H1 (cell line): ENCODE measurements around the gene EYA2. TPM values are rescaled to one million over a fixed set of nuclear protein-coding genes. Genes with fewer than 3 reads are reported as not detected.

Experiments
- CTCF ChIA-PET: fragments of 300-600 bp; sonication (Branson Sonifier 250); formaldehyde crosslinking; loops from one replicate; lab custom pipeline; 2021; ENCODE audit not compliant: partially characterized antibody; lab: Charles Lee
- POLR2A ChIA-PET: fragments of 300-600 bp; sonication (Branson Sonifier 250); formaldehyde crosslinking; loops from one replicate; lab custom pipeline; 2021; ENCODE audit warnings: inconsistent platforms; ENCODE audit not compliant: partially characterized antibody; lab: Charles Lee
- DNase-seq, 2 experiments: peaks; one replicate each; pipeline versions ENCODE4 v3.0.0 to v3.0.0-alpha.2; 2010 to 2022; ENCODE audit warnings: low spot score in 2 of 2, low read depth in 1 of 2, mixed read lengths in 1 of 2
- FAIRE-seq: peaks from 2 replicates; lab custom pipeline; 2011; peaks lifted over from hg19 to GRCh38; lab: Jason Lieb, UNC
- H2AFZ ChIP-seq: 2 replicates; pipeline ENCODE4 v1.8.1; 2012; ENCODE audit warnings: low read length, inconsistent platforms
- H2AK5ac ChIP-seq: 2 replicates; pipeline ENCODE4 v1.6.1; 2013; ENCODE audit warnings: low read depth, low read length
- H2BK120ac ChIP-seq: replicated peaks from 2 replicates; pipeline ENCODE3; 2013; ENCODE audit warnings: low read depth, low read length, inconsistent platforms
- H2BK12ac ChIP-seq: 2 replicates; pipeline ENCODE4 v1.6.1; 2013; ENCODE audit warnings: low read depth, low read length
- H2BK15ac ChIP-seq: 2 replicates; pipeline ENCODE4 v1.6.1; 2013; ENCODE audit warnings: low read length
- H2BK20ac ChIP-seq: 2 replicates; pipeline ENCODE4 v1.6.1; 2013; ENCODE audit warnings: low read length
- H2BK5ac ChIP-seq: 2 replicates; pipeline ENCODE4 v1.6.1; 2013; ENCODE audit warnings: low read depth, low read length
- H3K14ac ChIP-seq: 2 replicates; pipeline ENCODE4 v1.6.1; 2013; ENCODE audit warnings: inconsistent platforms; ENCODE audit not compliant: insufficient read length
- H3K18ac ChIP-seq: 2 replicates; pipeline ENCODE4 v1.6.1; 2013; ENCODE audit warnings: low read length; ENCODE audit errors: extremely low read depth
- H3K23ac ChIP-seq: 2 replicates; pipeline ENCODE4 v1.6.1; 2013; ENCODE audit warnings: inconsistent platforms; ENCODE audit not compliant: insufficient read length
- H3K23me2 ChIP-seq: 2 replicates; pipeline ENCODE4 v1.6.1; 2013; ENCODE audit warnings: low read depth, low read length
- H3K27ac ChIP-seq: 2 replicates; pipeline ENCODE4 v1.6.1; 2011; ENCODE audit warnings: low read depth, low read length, inconsistent platforms
- H3K27me3 ChIP-seq, 4 experiments: replicated peaks in 1 of 4; 1 replicate in 1 of 4; 2 replicates in 3 of 4; pipeline versions ENCODE4 v1.6.1 to v1.8.1; 2011 to 2013; ENCODE audit warnings: low read length in 3 of 4, mild to moderate bottlenecking in 3 of 4, inconsistent platforms in 2 of 4, mixed read lengths in 2 of 4, moderate library complexity in 1 of 4; ENCODE audit not compliant: control insufficient read depth in 3 of 4, insufficient read depth in 3 of 4; ENCODE audit errors: extremely low read depth in 1 of 4
- H3K36me3 ChIP-seq, 4 experiments: 2 replicates each; pipeline versions ENCODE4 v1.6.1 to v1.8.1; 2011 to 2013; ENCODE audit warnings: mild to moderate bottlenecking in 4 of 4, low read length in 3 of 4, moderate library complexity in 2 of 4, control low read depth in 1 of 4, inconsistent platforms in 1 of 4; ENCODE audit not compliant: insufficient read depth in 4 of 4, control insufficient read depth in 2 of 4
- H3K4ac ChIP-seq: replicated peaks from 2 replicates; pipeline ENCODE3; 2013; ENCODE audit warnings: low read length, low read depth, mixed read lengths, inconsistent platforms; ENCODE audit not compliant: insufficient read length
- H3K4me1 ChIP-seq, 4 experiments: replicated peaks in 1 of 4; 1 replicate in 1 of 4; 2 replicates in 3 of 4; pipeline versions ENCODE4 v1.6.1 to v1.8.1; 2011 to 2013; ENCODE audit warnings: low read length in 3 of 4, inconsistent platforms in 2 of 4, mixed read lengths in 1 of 4; ENCODE audit not compliant: insufficient read depth in 4 of 4, control insufficient read depth in 3 of 4
- H3K4me2 ChIP-seq, 2 experiments: 2 replicates each; pipeline versions ENCODE4 v1.6.1 to v1.8.1; 2011 to 2013; ENCODE audit warnings: low read depth in 2 of 2, low read length in 2 of 2, control low read depth in 1 of 2, inconsistent platforms in 1 of 2, mild to moderate bottlenecking in 1 of 2; ENCODE audit not compliant: insufficient read depth in 1 of 2
- H3K4me3 ChIP-seq, 4 experiments: fragments of 200-600, 300-600 bp in 1 of 4; sonication (generic), shearing (Covaris generic), sonication (Bioruptor Twin) in 1 of 4; 2 replicates each; pipeline versions ENCODE4 v1.5.1 to v1.8.1; 2011 to 2016; ENCODE audit warnings: low read length in 4 of 4, low read depth in 3 of 4, control low read depth in 2 of 4, inconsistent platforms in 2 of 4, mild to moderate bottlenecking in 2 of 4, mixed read lengths in 1 of 4, moderate library complexity in 1 of 4; ENCODE audit not compliant: insufficient read depth in 2 of 4; ENCODE audit errors: extremely low read depth in 1 of 4
- H3K56ac ChIP-seq: replicated peaks from 2 replicates; pipeline ENCODE3; 2013; ENCODE audit warnings: low read depth, mild to moderate bottlenecking, mixed read lengths, low read length, inconsistent platforms; ENCODE audit not compliant: insufficient read length
- H3K79me1 ChIP-seq: 2 replicates; pipeline ENCODE4 v1.6.1; 2013; ENCODE audit warnings: low read depth, low read length, control low read depth
- H3K79me2 ChIP-seq, 2 experiments: 2 replicates each; pipeline versions ENCODE4 v1.6.1 to v1.8.1; 2012 to 2013; ENCODE audit warnings: low read length in 2 of 2, mild to moderate bottlenecking in 2 of 2, inconsistent platforms in 1 of 2; ENCODE audit not compliant: insufficient read depth in 2 of 2, control insufficient read depth in 1 of 2
- H3K9ac ChIP-seq, 4 experiments: replicated peaks in 1 of 4; 1 replicate in 1 of 4; 2 replicates in 3 of 4; pipeline versions ENCODE4 v1.6.1 to v1.8.1; 2011 to 2013; ENCODE audit warnings: low read depth in 3 of 4, low read length in 3 of 4, control low read depth in 2 of 4, mild to moderate bottlenecking in 2 of 4, moderate library complexity in 2 of 4, inconsistent platforms in 1 of 4; ENCODE audit errors: extremely low read depth in 1 of 4
- H3K9me3 ChIP-seq, 2 experiments: 2 replicates each; pipeline versions ENCODE4 v1.6.1 to v1.8.1; 2012 to 2013; ENCODE audit warnings: mild to moderate bottlenecking in 2 of 2, moderate library complexity in 2 of 2, control low read depth in 1 of 2, inconsistent platforms in 1 of 2, low read depth in 1 of 2, low read length in 1 of 2, mixed read lengths in 1 of 2; ENCODE audit not compliant: insufficient read depth in 2 of 2
- H4K20me1 ChIP-seq, 2 experiments: replicated peaks in 1 of 2; 2 replicates each; pipeline versions ENCODE3 to v1.8.1; 2011 to 2013; ENCODE audit warnings: inconsistent platforms in 2 of 2, low read length in 2 of 2, mild to moderate bottlenecking in 1 of 2; ENCODE audit not compliant: insufficient read depth in 2 of 2, control insufficient read depth in 1 of 2
- H4K5ac ChIP-seq: 2 replicates; pipeline ENCODE4 v1.6.1; 2013; ENCODE audit warnings: low read length, low read depth, mixed read lengths, inconsistent platforms; ENCODE audit not compliant: insufficient read length
- H4K8ac ChIP-seq: 2 replicates; pipeline ENCODE4 v1.8.0; 2013; ENCODE audit warnings: mild to moderate bottlenecking, moderate library complexity, low read length, inconsistent platforms; ENCODE audit not compliant: insufficient read depth; ENCODE audit errors: extremely low read depth
- H4K91ac ChIP-seq: replicated peaks from 2 replicates; pipeline ENCODE3; 2013; ENCODE audit warnings: low read length, mixed read lengths, inconsistent platforms; ENCODE audit not compliant: insufficient read length
- CREB1 ChIP-seq: IDR thresholded peaks from 2 replicates; pipeline ENCODE4 v1.6.1; 2012; ENCODE audit warnings: inconsistent platforms
- E2F6 ChIP-seq: IDR thresholded peaks from 2 replicates; pipeline ENCODE4 v1.6.1; 2012; ENCODE audit warnings: inconsistent platforms
- EGR1 ChIP-seq: IDR thresholded peaks from 2 replicates; pipeline ENCODE4 v1.6.1; 2011; ENCODE audit warnings: low read depth, low read length, borderline replicate concordance
- GABPA ChIP-seq: IDR thresholded peaks from 2 replicates; pipeline ENCODE4 v1.6.1; 2011; ENCODE audit warnings: mild to moderate bottlenecking, low read length, moderate library complexity, borderline replicate concordance; ENCODE audit not compliant: insufficient read depth
- KDM4A ChIP-seq: IDR thresholded peaks from one replicate; pipeline ENCODE4 v1.7.1; 2012; ENCODE audit warnings: low read depth, mild to moderate bottlenecking, moderate library complexity, low read length, inconsistent platforms; ENCODE audit not compliant: severe bottlenecking
- MAX ChIP-seq: IDR thresholded peaks from 2 replicates; pipeline ENCODE4 v1.6.1; 2012; ENCODE audit warnings: inconsistent platforms
- NANOG ChIP-seq: IDR thresholded peaks from 2 replicates; pipeline ENCODE4 v1.6.1; 2011; ENCODE audit warnings: low read length, low read depth, mild to moderate bottlenecking, inconsistent platforms; ENCODE audit not compliant: insufficient read depth, poor library complexity, severe bottlenecking
- SIN3A ChIP-seq, 2 experiments: IDR thresholded peaks in 1 of 2; conservative IDR thresholded peaks in 1 of 2; 2 replicates each; pipeline ENCODE4 v1.6.1; 2011 to 2012; ENCODE audit warnings: low read length in 2 of 2, improper control_type of control experiment in 1 of 2, low read depth in 1 of 2, mild to moderate bottlenecking in 1 of 2
- SIX5 ChIP-seq: IDR thresholded peaks from 2 replicates; pipeline ENCODE4 v1.6.1; 2011; ENCODE audit warnings: mild to moderate bottlenecking, low read depth, low read length
- SP1 ChIP-seq: IDR thresholded peaks from 2 replicates; pipeline ENCODE4 v1.6.1; 2011; ENCODE audit warnings: low read depth, low read length
- TAF7 ChIP-seq: optimal IDR thresholded peaks from 2 replicates; pipeline ENCODE3; 2011; ENCODE audit warnings: low read depth, mild to moderate bottlenecking, inconsistent platforms, low read length, moderate library complexity, borderline replicate concordance
- WGBS, 2 experiments: shearing (Covaris generic) in 1 of 2; methylation state at CpG; one replicate each; pipeline versions ENCODE4 v1.1.6 to v1.1.7; 2013 to 2015; ENCODE audit warnings: low lambda C conversion rate in 2 of 2, mixed read lengths in 2 of 2, inconsistent platforms in 1 of 2, low coverage in 1 of 2, missing lambda C conversion rate in 1 of 2; ENCODE audit not compliant: insufficient replicate concordance in 2 of 2, insufficient coverage in 1 of 2, insufficient read length in 1 of 2; ENCODE audit errors: extremely low coverage in 1 of 2, missing lambda C conversion rate in 1 of 2; 5-methylcytosine and 5-hydroxymethylcytosine counted together
- polyA plus RNA-seq, 7 experiments: library from polyadenylated mRNA; depleted of rRNA in 3 of 7; stranded (reverse) in 5 of 7; unstranded in 2 of 7; fragments of >200 nt in 5 of 7; fragments of 200-250 nt in 2 of 7; gene quantifications; 1 replicate in 5 of 7; 2 replicates in 1 of 7; 4 replicates in 1 of 7; pipeline versions ENCODE4 v1.2.1 to v1.2.3, GENCODE V29; 2011 to 2013; ENCODE audit warnings: missing spikeins in 2 of 7, mixed read lengths in 2 of 7
- total RNA-seq: library from RNA; stranded (reverse); fragmentation: NEBNext Ultra II Directional; extraction: Animal tissue kit (Norgen Biotek cat#: 25700); gene quantifications from 2 replicates; pipeline ENCODE4 v1.2.1, GENCODE V29; 2021

The EYA2 gene
- total and polyA plus RNA-seq, 2 of the 8 experiments (the other 6 are each of a cell fraction or from before 2014, with no cell fraction given) = 1.6 to 1.7 TPM

GRCh38 chr20:47150403-47151152, 255.9 kb downstream of the EYA2 start:
- Histone ChIP-seq H3K18ac (no peak overlapping the region), H2BK120ac (no peak overlapping the region), H3K14ac (no peak overlapping the region), H2BK15ac (0 out of 2 replicates have a peak overlapping the region, but pooled peaks have one; percentile 20), H4K91ac (no peak overlapping the region), H2AK5ac (no peak overlapping the region), H2BK5ac (no peak overlapping the region), H3K23me2 (no peaks in the 10 kb centered on the region), H3K27ac (no peak overlapping the region), H3K36me3 (no peaks in the 10 kb centered on the region), H3K4me2 (no peak overlapping the region), H2AFZ (no peak overlapping the region), H3K56ac (no peak overlapping the region), H3K9ac (no peak overlapping the region), H3K27me3 (no peaks in the 10 kb centered on the region), H4K20me1 (no peaks in the 10 kb centered on the region), H3K79me1 (no peaks in the 10 kb centered on the region), H3K4me1 (peaks cover 0 to 3% (median 0%) of the 10 kb centered on the region in 4 experiments; a peak in 1 of 7 replicates), H2BK20ac (no peak overlapping the region), H3K4ac (no peak overlapping the region), H4K5ac (no peak overlapping the region), H2BK12ac (no peak overlapping the region), H3K79me2 (no peaks in the 10 kb centered on the region), H4K8ac (no peak overlapping the region), H3K4me3 (no peak overlapping the region), H3K9me3 (no peaks in the 10 kb centered on the region), H3K23ac (no peak overlapping the region)
- WGBS, 2 experiments = 57% methylated on average over 11 of the region's 11 CpGs; no CpG with 5 or more reads in 1 of the 2 experiments
- POLR2A ChIA-PET = no interaction called here
- peak; percentile 97 for FAIRE-seq
- DNase-seq = peak; percentile 51 to 84
- CTCF ChIA-PET = interaction anchor here (0.7 to 5.6 kb wide), 27 partner anchors 9 to 1536 kb away, joined by 3 to 35 read pairs (median 3); no protein-coding TSS in a partner anchor
- no peak for TF ChIP-seq GABPA
- TF ChIP-seq MAX = peak; percentile 76
- TF ChIP-seq KDM4A = no peak
- no peak for TF ChIP-seq EGR1
- TF ChIP-seq CREB1 = peak; percentile 54
- TF ChIP-seq SP1 = peak; percentile 77
- TF ChIP-seq SIX5 = peak; percentile 74
- peak; percentile 44; the same call in 1 of the 2 replicates for TF ChIP-seq E2F6
- TF ChIP-seq SIN3A (conservative IDR thresholded peaks at IDR 0.05 in 1 of 2, IDR thresholded peaks at IDR 0.05 in 1 of 2; ENCODE audit: low read depth in 1 of 2, low read length in 2 of 2) = 0 out of 4 replicates have a peak, but pooled peaks of 1 of the 2 experiments have one; percentile 18
- no peak for TF ChIP-seq TAF7
- TF ChIP-seq NANOG = no peak
